Stimulated activated CD4-positive, alpha-beta T cell treated with anti-CD3 and anti-CD28 coated beads, Interleukin-4, amount 100 ng/mL, for 4 hours (primary cell): ENCODE data around the gene SH2D3C.

Source experiments
- DNase-seq, 2 experiments: peaks; one replicate each; pipeline ENCODE4 v3.0.0-alpha.2; 2020

The SH2D3C gene

GRCh38 chr9:127735530-127736185 lies 42.8 kb downstream of the SH2D3C start:
- no peak for DNase-seq

- DNase-seq: peak; percentile 95 to 97
These were observed 43.5 kb downstream of the SH2D3C start, which contains the start of gene TOR2A for GRCh38 chr9:127734747-127735529. TSS of gene TOR2A (minus strand) at chr9:127735294. CDS start at chr9:127735270, 24 bp downstream.

GRCh38 chr9:127734247-127734746 lies 44.2 kb downstream of the SH2D3C start:
- DNase-seq: no peak

- no peak for DNase-seq
These were observed 44.9 kb downstream of the SH2D3C start for GRCh38 chr9:127733614-127734013.

- no peak for DNase-seq
These were observed 46.0 kb downstream of the SH2D3C start for GRCh38 chr9:127732444-127732843.

GRCh38 chr9:127731938-127732337 lies 46.5 kb downstream of the SH2D3C start:
- no peak for DNase-seq

GRCh38 chr9:127730799-127731410 lies 47.6 kb downstream of the SH2D3C start:
- DNase-seq: no peak

- DNase-seq: no peak
These were observed 48.2 kb downstream of the SH2D3C start for GRCh38 chr9:127730262-127730661.

- DNase-seq: no peak
These were observed 48.8 kb downstream of the SH2D3C start for GRCh38 chr9:127729522-127730256.

- DNase-seq: no peak
These were observed 49.7 kb downstream of the SH2D3C start for GRCh38 chr9:127728808-127729207.

- no peak for DNase-seq
These were observed 51.6 kb downstream of the SH2D3C start for GRCh38 chr9:127726871-127727270.

- no peak for DNase-seq
These were observed 54.5 kb downstream of the SH2D3C start for GRCh38 chr9:127724012-127724411.

GRCh38 chr9:127723444-127723843 lies 55.0 kb downstream of the SH2D3C start:
- no peak for DNase-seq

GRCh38 chr9:127723013-127723412 lies 55.5 kb downstream of the SH2D3C start:
- DNase-seq: no peak

- no peak for DNase-seq
These were observed 56.3 kb downstream of the SH2D3C start for GRCh38 chr9:127722055-127722745.

GRCh38 chr9:127721391-127721821 lies 57.1 kb downstream of the SH2D3C start:
- DNase-seq: no peak

GRCh38 chr9:127720865-127721227 lies 57.6 kb downstream of the SH2D3C start:
- DNase-seq: no peak

GRCh38 chr9:127720031-127720864 lies 58.2 kb downstream of the SH2D3C start:
- DNase-seq: no peak

GRCh38 chr9:127717766-127718165 lies 60.7 kb downstream of the SH2D3C start:
- DNase-seq: no peak

- DNase-seq: no peak
These were observed 62.1 kb downstream of the SH2D3C start for GRCh38 chr9:127716412-127716811.
